ENCODE results near the gene PCSK2. TPM values are rescaled to one million over a fixed set of nuclear protein-coding genes. Genes with fewer than 3 reads are reported as not detected.

Gene PCSK2
- polyA plus RNA-seq, 3 donors, result not detected

GRCh38 chr20:17508756-17509155 is 281.9 kb downstream of the PCSK2 start:
- 98% methylated on average over 15 of the region's 18 CpGs for WGBS (ENCODE audit: insufficient coverage)
- no peak overlapping the region for H3K4me3 Mint-ChIP-seq

GRCh38 chr20:17510548-17510947 is 283.7 kb downstream of the PCSK2 start:
- no peak for TF ChIP-seq CTCF (IDR thresholded peaks at IDR 0.05)
- Mint-ChIP-seq H3K4me1 (peaks cover 6% of the 10 kb centered on the region), H3K27me3 (ENCODE audit: low read depth in 3 of 3) (peaks cover 3 to 9% (median 7%) of the 10 kb centered on the region in 3 donors), H3K9me3 (no peaks in the 10 kb centered on the region), H3K4me3 (no peak overlapping the region), H3K36me3 (no peaks in the 10 kb centered on the region), H3K27ac (no peak overlapping the region)
- no peaks in the 10 kb centered on the region for H3K9me3 ChIP-seq (replicated peaks in 1 of 2; ENCODE audit: control insufficient read depth in 1 of 2, insufficient read depth in 1 of 2, low read length in 2 of 2)
- H3K9ac ChIP-seq (ENCODE audit: insufficient read depth, low read length, poor library complexity, severe bottlenecking), result no peak overlapping the region
- H4K20me1 ChIP-seq (ENCODE audit: insufficient read depth, low read length), result no peaks in the 10 kb centered on the region
- H3K4me2 ChIP-seq (replicated peaks; ENCODE audit: extremely low read depth, low read length, poor library complexity, severe bottlenecking), result no peak overlapping the region
- H3K27ac ChIP-seq (ENCODE audit: low read depth in 1 of 2, low read length in 2 of 2), result no peak overlapping the region
- no peaks in the 10 kb centered on the region for H3K36me3 ChIP-seq (replicated peaks in 1 of 2; ENCODE audit: control insufficient read depth in 1 of 2, insufficient read depth in 2 of 2, low read length in 2 of 2)
- WGBS (ENCODE audit: insufficient coverage), result 82% methylated on average over 1 of the region's 4 CpGs
- peaks cover 5 to 6% of the 10 kb centered on the region in 2 donors for H3K4me1 ChIP-seq (ENCODE audit: control insufficient read depth in 1 of 2, insufficient read depth in 2 of 2, low read length in 2 of 2)
- intact Hi-C loops (cut with micrococcal nuclease), result no loop called here
- H2AFZ ChIP-seq (ENCODE audit: insufficient read depth, low read depth, low read length, poor library complexity, severe bottlenecking), result no peak overlapping the region
- H3K4me3 ChIP-seq (replicated peaks in 1 of 3; ENCODE audit: low read depth in 2 of 3, low read length in 3 of 3), result no peak overlapping the region
- no peak for DNase-seq
- H3K27me3 ChIP-seq (ENCODE audit: control insufficient read depth in 2 of 2, insufficient read depth in 2 of 2, low read length in 2 of 2), result no peaks in the 10 kb centered on the region
- H3K79me2 ChIP-seq (ENCODE audit: insufficient read depth, low read length), result no peaks in the 10 kb centered on the region

More at GRCh38 chr20:17508756-17509155, 281.9 kb downstream of the PCSK2 start:
- no peaks in the 10 kb centered on the region for H3K79me2 ChIP-seq (ENCODE audit: insufficient read depth, low read length)
- H3K27ac ChIP-seq (ENCODE audit: low read depth in 1 of 2, low read length in 2 of 2), result no peak overlapping the region
- peaks cover 15 to 20% of the 10 kb centered on the region in 2 donors for H3K4me1 ChIP-seq (ENCODE audit: control insufficient read depth in 1 of 2, insufficient read depth in 2 of 2, low read length in 2 of 2)
- Mint-ChIP-seq H3K27ac (no peak overlapping the region), H3K9me3 (no peaks in the 10 kb centered on the region), H3K36me3 (no peaks in the 10 kb centered on the region), H3K4me1 (peaks cover 17% of the 10 kb centered on the region), H3K27me3 (ENCODE audit: low read depth in 3 of 3) (peaks cover 3 to 10% (median 7%) of the 10 kb centered on the region in 3 donors)
- H3K9ac ChIP-seq (ENCODE audit: insufficient read depth, low read length, poor library complexity, severe bottlenecking), result no peak overlapping the region
- H3K9me3 ChIP-seq (replicated peaks in 1 of 2; ENCODE audit: control insufficient read depth in 1 of 2, insufficient read depth in 1 of 2, low read length in 2 of 2), result no peaks in the 10 kb centered on the region
- no peaks in the 10 kb centered on the region for H4K20me1 ChIP-seq (ENCODE audit: insufficient read depth, low read length)
- intact Hi-C loops (cut with micrococcal nuclease), result loop anchor here (5.0 to 10.0 kb wide), 6 partner anchors 84 to 766 kb away; no protein-coding TSS in a partner anchor
- H3K36me3 ChIP-seq (replicated peaks in 1 of 2; ENCODE audit: control insufficient read depth in 1 of 2, insufficient read depth in 2 of 2, low read length in 2 of 2), result no peaks in the 10 kb centered on the region
- TF ChIP-seq CTCF (IDR thresholded peaks at IDR 0.05), result no peak
- no peaks in the 10 kb centered on the region for H3K27me3 ChIP-seq (ENCODE audit: control insufficient read depth in 2 of 2, insufficient read depth in 2 of 2, low read length in 2 of 2)
- no peak overlapping the region for H3K4me2 ChIP-seq (replicated peaks; ENCODE audit: extremely low read depth, low read length, poor library complexity, severe bottlenecking)
- no peak overlapping the region for H3K4me3 ChIP-seq (replicated peaks in 1 of 3; ENCODE audit: low read depth in 2 of 3, low read length in 3 of 3)
- DNase-seq, result no peak
- no peak overlapping the region for H2AFZ ChIP-seq (ENCODE audit: insufficient read depth, low read depth, low read length, poor library complexity, severe bottlenecking)

All from CD14-positive monocyte (primary cell).